T-cell (primary cell): ENCODE results near the gene ASCC1. TPM values are rescaled to one million over a fixed set of nuclear protein-coding genes. Genes with fewer than 3 reads are reported as not detected.
A peak's percentile ranks its signal among the peaks of the same experiment; 100 is the strongest.

Source experiments
- ATAC-seq, 4 experiments: fragments of 200-7000 bp in 3 of 4; fragments of 150-1000 bp in 1 of 4; cut with Tn5 transposase; replicated peaks in 1 of 4; 1 replicate in 3 of 4; 2 replicates in 1 of 4; pipeline ENCODE4 v1.10.0; 2021; ENCODE audit warnings: moderate library complexity in 3 of 4, mild to moderate bottlenecking in 2 of 4, moderate number of reproducible peaks in 1 of 4
- CTCF ChIA-PET, 2 donors: fragments of 300-600 bp; sonication (Branson Sonifier 250); formaldehyde crosslinking; loops; one replicate each; lab custom pipeline; 2022; ENCODE audit warnings: antibody characterized with exemption in 2 of 2; lab: Charles Lee
- POLR2A ChIA-PET, 2 donors: fragments of 300-600 bp; sonication (Branson Sonifier 250); formaldehyde crosslinking; loops; one replicate each; lab custom pipeline; 2022; ENCODE audit warnings: antibody characterized with exemption in 2 of 2; lab: Charles Lee
- DNase-seq, 35 experiments: peaks; one replicate each; pipeline versions ENCODE4 v3.0.0 to v3.0.0-alpha.2; 2013 to 2023
- H3K27ac ChIP-seq: one replicate; pipeline ENCODE4 v1.5.1; 2013; ENCODE audit warnings: low read length
- H3K27me3 ChIP-seq, 2 experiments: replicated peaks in 1 of 2; 1 replicate in 1 of 2; 2 replicates in 1 of 2; pipeline versions ENCODE4 v1.6.1 to v1.7.0; 2013; ENCODE audit warnings: low read length in 1 of 2, mixed read lengths in 1 of 2; ENCODE audit not compliant: control insufficient read depth in 2 of 2, insufficient read depth in 2 of 2; ENCODE audit errors: extremely low read depth in 1 of 2
- H3K36me3 ChIP-seq, 2 donors: 1 replicate in 1 of 2; 2 replicates in 1 of 2; pipeline versions ENCODE4 v1.6.1 to v1.7.0; 2013; ENCODE audit warnings: low read length in 1 of 2; ENCODE audit not compliant: control insufficient read depth in 2 of 2, insufficient read depth in 1 of 2; ENCODE audit errors: extremely low read depth in 1 of 2
- H3K4me1 ChIP-seq, 2 experiments: 1 replicate in 1 of 2; 2 replicates in 1 of 2; pipeline versions ENCODE4 v1.6.1 to v1.7.0; 2013; ENCODE audit warnings: low read length in 2 of 2, mixed read lengths in 1 of 2; ENCODE audit not compliant: insufficient read depth in 2 of 2, control insufficient read depth in 1 of 2; ENCODE audit errors: extremely low read depth in 1 of 2
- H3K4me3 ChIP-seq, 2 donors: 1 replicate in 1 of 2; 2 replicates in 1 of 2; pipeline versions ENCODE4 v1.5.1 to v1.7.0; 2013; ENCODE audit warnings: mild to moderate bottlenecking in 2 of 2, low read length in 1 of 2, moderate library complexity in 1 of 2; ENCODE audit not compliant: control insufficient read depth in 1 of 2; ENCODE audit errors: extremely low read depth in 1 of 2
- H3K9me3 ChIP-seq: 2 replicates; pipeline ENCODE4 v1.7.0; 2013
- H3K27ac Mint-ChIP-seq, 2 donors: one replicate each; pipeline ENCODE4 v1.8.0; 2020 to 2021; ENCODE audit warnings: mild to moderate bottlenecking in 2 of 2, mixed read lengths in 2 of 2
- H3K27me3 Mint-ChIP-seq, 2 donors: one replicate each; pipeline ENCODE4 v1.8.0; 2021 to 2022; ENCODE audit warnings: mixed read lengths in 2 of 2
- H3K36me3 Mint-ChIP-seq: one replicate; pipeline ENCODE4 v1.8.0; 2021; ENCODE audit warnings: mixed read lengths
- H3K4me1 Mint-ChIP-seq, 3 donors: one replicate each; pipeline ENCODE4 v1.8.0; 2020 to 2022; ENCODE audit warnings: mixed read lengths in 3 of 3, mild to moderate bottlenecking in 1 of 3
- H3K4me3 Mint-ChIP-seq, 3 donors: one replicate each; pipeline ENCODE4 v1.8.0; 2020 to 2022; ENCODE audit warnings: mild to moderate bottlenecking in 3 of 3, mixed read lengths in 3 of 3, moderate library complexity in 3 of 3
- H3K9me3 Mint-ChIP-seq, 3 donors: one replicate each; pipeline ENCODE4 v1.8.0; 2020 to 2022; ENCODE audit warnings: mixed read lengths in 3 of 3
- WGBS: methylation state at CpG from one replicate; pipeline ENCODE4 v1.1.5; 2013; ENCODE audit warnings: missing lambda C conversion rate; ENCODE audit not compliant: insufficient coverage; 5-methylcytosine and 5-hydroxymethylcytosine counted together
- total RNA-seq, 35 experiments: library from RNA in 6 of 35; stranded (reverse) in 6 of 35; fragments of 120-200 nt in 1 of 35; gene quantifications; one replicate each; pipeline versions ENCODE4 v1.2.1 to v1.2.4 and lab custom pipeline; 2013 to 2026

ASCC1 gene
- total RNA-seq, 5 donors from 2014 or later (not counting 1 experiment from before 2014, with no cell fraction given) = 15.7 to 24.1 (median 21.7) TPM

DNA sequence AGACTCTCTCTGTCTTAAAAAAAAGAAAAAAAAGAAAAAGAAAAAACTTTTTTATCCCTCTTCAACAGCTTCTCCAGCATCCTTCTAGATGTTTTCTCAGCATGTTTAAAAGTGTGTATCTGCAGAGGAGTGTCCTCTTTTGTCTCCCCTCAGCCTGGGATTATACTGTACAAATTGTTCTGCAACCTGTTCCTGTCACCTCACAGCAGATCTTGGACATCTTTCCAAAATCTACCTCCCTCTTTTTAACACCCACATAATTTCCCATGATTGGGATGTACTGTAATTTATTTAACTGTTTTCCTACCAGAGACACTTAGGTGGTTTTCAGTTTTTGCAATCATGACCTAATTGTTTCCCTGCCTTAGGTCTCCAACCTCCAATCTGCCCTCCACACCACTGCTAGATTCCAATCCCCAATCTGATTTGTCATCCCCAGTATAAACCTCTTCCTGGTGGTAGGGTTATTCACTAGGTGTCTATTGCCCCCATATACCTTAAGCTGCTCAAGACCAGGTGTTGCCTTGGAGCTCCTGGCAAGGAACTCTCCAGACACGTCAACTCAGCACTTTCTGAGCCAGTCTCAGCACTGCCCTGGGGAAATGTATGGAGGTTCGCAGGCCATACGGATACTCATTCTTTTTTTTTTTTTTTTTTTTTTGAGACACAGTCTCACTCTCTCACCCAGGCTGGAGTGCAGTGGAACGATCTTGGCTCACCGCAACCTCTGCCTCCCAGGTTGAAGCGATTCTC is 40.1 kb upstream of the ASCC1 start:
- peak overlapping the region; percentile 74 to 98 for H3K27ac Mint-ChIP-seq
- H3K27me3 Mint-ChIP-seq = no peaks in the 10 kb centered on the region
- H3K9me3 Mint-ChIP-seq = no peaks in the 10 kb centered on the region
- peaks cover 42 to 84% of the 10 kb centered on the region in 2 experiments for H3K4me1 ChIP-seq
- no peaks in the 10 kb centered on the region for H3K36me3 ChIP-seq
- peaks cover 75 to 84% (median 78%) of the 10 kb centered on the region in 3 donors for H3K4me1 Mint-ChIP-seq
- H3K36me3 Mint-ChIP-seq = no peaks in the 10 kb centered on the region
- peak overlapping the region in 1 of 3 donors; percentile 83 for H3K4me3 Mint-ChIP-seq
- H3K27me3 ChIP-seq = no peaks in the 10 kb centered on the region
- DNase-seq = no peak
- ChIA-PET POLR2A (interaction anchor here (0.6 to 1.0 kb wide), 4 partner anchors 11 to 272 kb away, joined by 3 to 9 read pairs (median 4); no protein-coding TSS in a partner anchor), CTCF (interaction anchor here (0.6 to 0.7 kb wide), 5 partner anchors 13 to 172 kb away, joined by 3 to 10 read pairs (median 5); no protein-coding TSS in a partner anchor)
- H3K9me3 ChIP-seq = no peaks in the 10 kb centered on the region
- no peak overlapping the region for H3K27ac ChIP-seq
- no peak overlapping the region for H3K4me3 ChIP-seq
- no peak for ATAC-seq
- WGBS = no CpG with 5 or more reads among the region's 6 CpGs

DNA sequence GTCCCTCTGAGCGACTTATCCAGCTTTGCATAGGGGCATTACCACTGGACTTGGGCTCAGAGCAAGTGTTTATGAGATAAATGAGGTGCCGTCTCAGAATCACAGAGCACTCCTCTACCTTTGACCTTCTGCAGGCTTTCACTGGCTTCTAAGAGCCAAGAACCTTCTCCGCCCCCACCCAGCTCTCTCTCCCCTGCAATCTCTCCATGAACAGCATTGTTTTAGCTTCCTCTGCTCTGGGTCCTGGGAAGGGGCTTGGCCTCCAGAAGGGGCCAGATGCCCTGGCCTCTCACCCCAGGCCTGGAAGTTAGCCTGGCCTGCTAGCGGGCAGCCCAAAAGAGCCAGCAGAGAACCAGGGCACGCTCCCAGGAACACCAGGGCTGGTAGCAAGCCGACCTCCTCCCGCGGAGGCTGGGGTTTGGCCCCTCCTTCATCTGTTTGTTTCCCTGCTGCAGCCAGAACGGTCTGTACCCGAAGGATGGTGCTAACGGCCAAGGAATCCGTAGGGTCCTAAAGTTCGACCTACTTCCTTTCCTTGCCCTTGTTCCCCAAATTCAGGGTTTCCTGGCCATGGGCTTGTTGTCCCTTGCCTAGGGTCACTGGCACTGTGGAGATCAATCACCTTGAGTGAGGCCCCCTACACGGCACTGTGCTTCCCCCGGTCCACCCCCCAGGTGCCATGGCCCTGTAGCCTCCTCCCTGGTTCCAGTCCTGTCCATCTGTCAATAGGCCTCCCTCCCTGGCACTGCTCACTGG is 38.9 kb upstream of the ASCC1 start:
- Mint-ChIP-seq H3K36me3 (no peaks in the 10 kb centered on the region), H3K27me3 (no peaks in the 10 kb centered on the region), H3K4me1 (peaks cover 77 to 82% (median 77%) of the 10 kb centered on the region in 3 donors), H3K9me3 (no peaks in the 10 kb centered on the region), H3K4me3 (peak overlapping the region; percentile 41 to 83 (median 61)), H3K27ac (peak overlapping the region; percentile 97 to 98)
- Histone ChIP-seq H3K4me1 (peaks cover 43 to 84% of the 10 kb centered on the region in 2 experiments), H3K27me3 (no peaks in the 10 kb centered on the region), H3K4me3 (peak overlapping the region in 1 of 2 donors; percentile 11), H3K36me3 (no peaks in the 10 kb centered on the region), H3K27ac (peak overlapping the region; percentile 58), H3K9me3 (no peaks in the 10 kb centered on the region)
- ChIA-PET CTCF (interaction anchor here (0.6 to 1.0 kb wide), 5 partner anchors 17 to 508 kb away, joined by 3 to 5 read pairs (median 4); no protein-coding TSS in a partner anchor), POLR2A (interaction anchor here (0.6 to 1.2 kb wide), 8 partner anchors 10 to 271 kb away, joined by 3 to 9 read pairs (median 3); partner anchors contain the start of gene DDIT4 (in 1 of the 2))
- 42% methylated on average over 10 of the region's 15 CpGs for WGBS
- peak in 18 of 35 experiments; percentile 16 to 68 (median 29) for DNase-seq
- ATAC-seq = peak; percentile 70 to 83 (median 75)

DNA sequence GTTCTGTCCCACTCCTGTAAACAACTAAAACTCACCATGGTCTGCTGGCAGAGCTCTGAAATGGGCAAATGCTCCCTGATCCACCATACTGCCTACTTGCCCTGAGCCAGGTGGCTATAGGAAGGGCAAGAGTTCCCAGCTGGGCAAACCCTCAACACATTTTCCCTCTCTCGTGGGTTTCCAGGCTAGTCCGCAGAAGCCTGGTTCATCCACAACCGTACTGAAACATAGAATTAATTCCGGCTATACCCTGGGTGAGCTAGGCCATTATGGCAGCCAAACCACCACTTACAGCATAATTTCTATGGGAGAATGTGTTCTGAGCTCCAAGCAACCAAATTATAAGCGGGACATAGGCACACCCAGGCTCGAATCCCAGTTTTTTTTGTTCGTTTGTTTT is 37.5 kb upstream of the ASCC1 start:
- 80% methylated on average over 1 of the region's 7 CpGs for WGBS
- H3K9me3 Mint-ChIP-seq = no peaks in the 10 kb centered on the region
- Histone ChIP-seq H3K36me3 (no peaks in the 10 kb centered on the region), H3K4me3 (no peak overlapping the region), H3K27me3 (no peaks in the 10 kb centered on the region), H3K27ac (no peak overlapping the region), H3K9me3 (no peaks in the 10 kb centered on the region), H3K4me1 (peaks cover 40 to 85% of the 10 kb centered on the region in 2 experiments)
- DNase-seq (no peak), ATAC-seq (no peak)
- POLR2A ChIA-PET = interaction anchor here in 1 of 2 donors (0.6 kb wide), 2 partner anchors 10 to 37 kb away, joined by 3 read pairs; no protein-coding TSS in a partner anchor
- H3K27ac Mint-ChIP-seq = peak overlapping the region; percentile 33 to 98
- H3K4me3 Mint-ChIP-seq = peak overlapping the region in 1 of 3 donors; percentile 76
- no peaks in the 10 kb centered on the region for H3K27me3 Mint-ChIP-seq
- CTCF ChIA-PET = interaction anchor here in 1 of 2 donors (0.5 to 0.8 kb wide), 2 partner anchors 24 to 129 kb away, joined by 3 to 6 read pairs; no protein-coding TSS in a partner anchor
- H3K4me1 Mint-ChIP-seq = peaks cover 75 to 78% (median 76%) of the 10 kb centered on the region in 3 donors
- H3K36me3 Mint-ChIP-seq = no peaks in the 10 kb centered on the region

DNA sequence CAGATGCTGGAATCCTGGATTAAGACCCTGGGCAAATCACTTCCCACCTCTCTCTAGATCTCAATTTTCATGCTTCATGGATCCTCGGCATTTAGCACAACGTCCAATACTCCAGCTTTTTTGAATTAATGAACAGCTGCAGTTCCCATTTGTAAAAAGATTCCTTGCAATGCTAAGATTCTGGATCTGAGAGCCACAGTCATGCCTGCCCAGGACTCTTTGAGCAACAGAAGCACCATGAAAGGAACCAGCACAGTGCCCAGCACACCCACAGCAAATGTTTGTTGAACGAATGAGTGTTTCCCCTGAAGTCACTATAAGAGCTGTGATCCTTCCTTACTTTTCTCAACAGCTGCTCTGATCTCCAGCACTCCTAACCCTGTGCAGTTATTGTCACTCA is 36.9 kb upstream of the ASCC1 start:
- Mint-ChIP-seq H3K27ac (peak overlapping the region; percentile 33 to 98), H3K4me1 (peaks cover 79 to 81% (median 80%) of the 10 kb centered on the region in 3 donors), H3K9me3 (no peaks in the 10 kb centered on the region), H3K4me3 (peak overlapping the region in 1 of 3 donors; percentile 76), H3K27me3 (no peaks in the 10 kb centered on the region), H3K36me3 (no peaks in the 10 kb centered on the region)
- Histone ChIP-seq H3K27ac (no peak overlapping the region), H3K4me3 (no peak overlapping the region), H3K36me3 (no peaks in the 10 kb centered on the region), H3K4me1 (peaks cover 45 to 89% of the 10 kb centered on the region in 2 experiments), H3K9me3 (no peaks in the 10 kb centered on the region), H3K27me3 (no peaks in the 10 kb centered on the region)
- ATAC-seq (no peak), DNase-seq (no peak)
- ChIA-PET POLR2A (interaction anchor here in 1 of 2 donors (0.6 to 0.7 kb wide), 2 partner anchors 11 to 92 kb away, joined by 3 read pairs; no protein-coding TSS in a partner anchor), CTCF (interaction anchor here in 1 of 2 donors (0.5 to 0.7 kb wide), 2 partner anchors 24 to 123 kb away, joined by 4 to 6 read pairs; no protein-coding TSS in a partner anchor)
- 90% methylated on average over 3 of the region's 3 CpGs for WGBS

DNA sequence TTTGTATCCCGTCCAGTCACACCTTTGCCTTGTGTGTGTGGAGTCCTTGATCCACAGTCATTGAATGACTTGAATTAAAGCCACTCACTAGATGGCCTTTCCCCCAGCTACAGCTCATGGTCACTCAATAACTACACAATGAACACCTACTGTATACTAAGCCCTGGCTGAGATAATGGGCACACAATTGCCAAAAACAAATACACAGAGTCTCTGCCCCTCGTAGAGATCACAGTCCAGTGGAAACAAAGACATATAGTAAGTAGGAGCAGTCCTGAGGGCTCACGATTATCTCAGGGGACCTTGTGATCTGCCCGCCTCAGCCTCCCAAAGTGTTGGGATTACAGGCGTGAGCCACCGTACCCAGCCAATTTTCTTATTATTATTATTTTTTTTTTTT is 35.6 kb upstream of the ASCC1 start:
- Histone ChIP-seq H3K9me3 (no peaks in the 10 kb centered on the region), H3K4me1 (peaks cover 57 to 95% of the 10 kb centered on the region in 2 experiments), H3K27ac (no peak overlapping the region), H3K36me3 (no peaks in the 10 kb centered on the region), H3K27me3 (no peaks in the 10 kb centered on the region), H3K4me3 (no peak overlapping the region)
- Mint-ChIP-seq H3K4me3 (peak overlapping the region in 1 of 3 donors; percentile 76), H3K36me3 (no peaks in the 10 kb centered on the region), H3K4me1 (peaks cover 82 to 84% (median 83%) of the 10 kb centered on the region in 3 donors), H3K9me3 (no peaks in the 10 kb centered on the region), H3K27me3 (no peaks in the 10 kb centered on the region), H3K27ac (peak overlapping the region; percentile 56 to 60)
- CTCF ChIA-PET = interaction anchor here in 1 of 2 donors (0.9 kb wide), 1 partner anchor 39 kb away, joined by 3 read pairs; no protein-coding TSS in a partner anchor
- no peak for ATAC-seq
- DNase-seq = no peak
- POLR2A ChIA-PET = interaction anchor here in 1 of 2 donors (0.7 kb wide), 1 partner anchor 63 kb away, joined by 5 read pairs; no protein-coding TSS in a partner anchor
- no CpG with 5 or more reads among the region's 6 CpGs for WGBS
